Inflammatory macrophage treated with lipopolysaccharide for 1 hour (primary cell): ENCODE measurements around the gene POLQ.
"Not testable (repeated sequence)": the region's sequence is repeated elsewhere in the genome, so short reads cannot be mapped to it uniquely, and the experiment has no call there.

Source experiments
- DNase-seq, 2 donors: peaks; one replicate each; pipeline ENCODE4 v3.0.0-alpha.2; 2020 to 2022

Gene POLQ

GRCh38 chr3:121545574-121546455 lies at the start of gene POLQ:
Gene POLQ, minus strand, starts transcription at chr3:121545988. Its CDS starts 111 bp downstream, at chr3:121545877.
- DNase-seq = peak; percentile 94 to 97

GRCh38 chr3:121594850-121595249 lies 49.1 kb upstream of the POLQ start:
- DNase-seq = no peak

- DNase-seq = not testable (repeated sequence)
Observed at GRCh38 chr3:121593806-121594205, 48.0 kb upstream of the POLQ start.

- no peak for DNase-seq
Observed at GRCh38 chr3:121592856-121593702, 47.3 kb upstream of the POLQ start, which contains the start of gene FBXO40. Gene FBXO40, plus strand, starts transcription at chr3:121593379. Its CDS starts 27,197 bp downstream, at chr3:121620576.

- DNase-seq = no peak
Observed at GRCh38 chr3:121584418-121584817, 38.6 kb upstream of the POLQ start.

GRCh38 chr3:121581691-121582090 lies 35.9 kb upstream of the POLQ start:
- no peak for DNase-seq

- DNase-seq = no peak
Observed at GRCh38 chr3:121574449-121574848, 28.7 kb upstream of the POLQ start.

GRCh38 chr3:121567649-121568048 lies 21.9 kb upstream of the POLQ start, which contains the start of gene ARGFX:
Gene ARGFX, plus strand, starts transcription at chr3:121567949. Its CDS starts 2,765 bp downstream, at chr3:121570714.
- DNase-seq = no peak

- DNase-seq = no peak
Observed at GRCh38 chr3:121566773-121567172, 21.0 kb upstream of the POLQ start.

- DNase-seq = no peak
Observed at GRCh38 chr3:121562148-121562547, 16.4 kb upstream of the POLQ start.

- DNase-seq = no peak
Observed at GRCh38 chr3:121557426-121557934, 11.7 kb upstream of the POLQ start.

GRCh38 chr3:121552797-121553196 lies 7.0 kb upstream of the POLQ start:
- DNase-seq = no peak

- no peak for DNase-seq
Observed at GRCh38 chr3:121552379-121552778, 6.6 kb upstream of the POLQ start.

GRCh38 chr3:121545049-121545573 lies 677 bp downstream of the POLQ start:
- peak; percentile 6 to 9 for DNase-seq

- no peak for DNase-seq
Observed at GRCh38 chr3:121542924-121543323, 2.9 kb downstream of the POLQ start.

- no peak for DNase-seq
Observed at GRCh38 chr3:121531269-121531668, 14.5 kb downstream of the POLQ start.

- DNase-seq = no peak
Observed at GRCh38 chr3:121529308-121529707, 16.5 kb downstream of the POLQ start.

- no peak for DNase-seq
Observed at GRCh38 chr3:121520510-121520909, 25.3 kb downstream of the POLQ start.

- no peak for DNase-seq
Observed at GRCh38 chr3:121517953-121518655, 27.7 kb downstream of the POLQ start.

GRCh38 chr3:121515862-121516261 lies 29.9 kb downstream of the POLQ start:
- no peak for DNase-seq

- DNase-seq = no peak
Observed at GRCh38 chr3:121515313-121515712, 30.5 kb downstream of the POLQ start.

GRCh38 chr3:121514496-121514895 lies 31.3 kb downstream of the POLQ start:
- no peak for DNase-seq
